ENCODE measurements around the gene IFNG-AS1.

Gene IFNG-AS1

GRCh38 chr12:68001486-68002466 is 12.5 kb downstream of the IFNG-AS1 start:
- TF ChIP-seq CTCF (IDR thresholded peaks at IDR 0.05) = no peak
- Histone ChIP-seq H3K27me3 (no peaks in the 10 kb centered on the region), H3K4me1 (ENCODE audit: control insufficient read depth in 1 of 2, insufficient read depth in 1 of 2, low read depth in 1 of 2, low read length in 1 of 2) (no peaks in the 10 kb centered on the region), H3K4me3 (ENCODE audit: low read depth in 1 of 2, low read length in 1 of 2) (no peak overlapping the region), H3K27ac (no peak overlapping the region), H3K36me3 (no peaks in the 10 kb centered on the region), H3K9me3 (no peaks in the 10 kb centered on the region)

GRCh38 chr12:68003777-68004176 is 14.5 kb downstream of the IFNG-AS1 start:
- no peaks in the 10 kb centered on the region for H3K27me3 ChIP-seq
- TF ChIP-seq CTCF (IDR thresholded peaks at IDR 0.05) = no peak
- no peaks in the 10 kb centered on the region for H3K9me3 ChIP-seq
- H3K4me1 ChIP-seq (ENCODE audit: control insufficient read depth in 1 of 2, insufficient read depth in 1 of 2, low read depth in 1 of 2, low read length in 1 of 2) = no peaks in the 10 kb centered on the region
- H3K36me3 ChIP-seq = no peaks in the 10 kb centered on the region
- no peak overlapping the region for H3K27ac ChIP-seq
- no peak overlapping the region for H3K4me3 ChIP-seq (ENCODE audit: low read depth in 1 of 2, low read length in 1 of 2)

- TF ChIP-seq CTCF (IDR thresholded peaks at IDR 0.05) = no peak
These were observed 17.8 kb downstream of the IFNG-AS1 start for GRCh38 chr12:68007033-68007432.

GRCh38 chr12:68007466-68007865 is 18.2 kb downstream of the IFNG-AS1 start:
- Histone ChIP-seq H3K36me3 (no peaks in the 10 kb centered on the region), H3K9me3 (no peaks in the 10 kb centered on the region), H3K27ac (no peak overlapping the region), H3K4me1 (ENCODE audit: control insufficient read depth in 1 of 2, insufficient read depth in 1 of 2, low read depth in 1 of 2, low read length in 1 of 2) (no peaks in the 10 kb centered on the region), H3K4me3 (ENCODE audit: low read depth in 1 of 2, low read length in 1 of 2) (no peak overlapping the region), H3K27me3 (no peaks in the 10 kb centered on the region)
- TF ChIP-seq CTCF (IDR thresholded peaks at IDR 0.05) = no peak

More at GRCh38 chr12:68007033-68007432, 17.8 kb downstream of the IFNG-AS1 start:
- H3K36me3 ChIP-seq = no peaks in the 10 kb centered on the region
- H3K4me1 ChIP-seq (ENCODE audit: control insufficient read depth in 1 of 2, insufficient read depth in 1 of 2, low read depth in 1 of 2, low read length in 1 of 2) = no peaks in the 10 kb centered on the region
- no peak overlapping the region for H3K4me3 ChIP-seq (ENCODE audit: low read depth in 1 of 2, low read length in 1 of 2)
- H3K27me3 ChIP-seq = no peaks in the 10 kb centered on the region
- no peaks in the 10 kb centered on the region for H3K9me3 ChIP-seq
- no peak overlapping the region for H3K27ac ChIP-seq

GRCh38 chr12:68011206-68011881 is 22.1 kb downstream of the IFNG-AS1 start:
- TF ChIP-seq CTCF (IDR thresholded peaks at IDR 0.05) = no peak
- H3K27me3 ChIP-seq = no peaks in the 10 kb centered on the region
- H3K27ac ChIP-seq = no peak overlapping the region
- no peaks in the 10 kb centered on the region for H3K4me1 ChIP-seq (ENCODE audit: control insufficient read depth in 1 of 2, insufficient read depth in 1 of 2, low read depth in 1 of 2, low read length in 1 of 2)
- no peak overlapping the region for H3K4me3 ChIP-seq (ENCODE audit: low read depth in 1 of 2, low read length in 1 of 2)
- no peaks in the 10 kb centered on the region for H3K9me3 ChIP-seq
- no peaks in the 10 kb centered on the region for H3K36me3 ChIP-seq

Measured in neutrophil (primary cell).